Trophoblast cell (in vitro differentiated cells and primary cell): Measurements from ENCODE around the gene DHPS. TPM values are rescaled to one million over a fixed set of nuclear protein-coding genes. Genes with fewer than 3 reads are reported as not detected.

Experiments used
- DNase-seq, 2 donors: peaks; one replicate each; pipeline ENCODE4 v3.0.0-alpha.2; 2016
- H2AFZ ChIP-seq: 2 replicates; pipeline ENCODE4 v1.6.1; 2013; ENCODE audit warnings: low read length, moderate library complexity, mild to moderate bottlenecking; ENCODE audit not compliant: insufficient read depth, poor library complexity
- H2AK5ac ChIP-seq: 2 replicates; pipeline ENCODE4 v1.6.1; 2013; ENCODE audit warnings: mild to moderate bottlenecking, low read length
- H2BK120ac ChIP-seq: 2 replicates; pipeline ENCODE4 v1.6.1; 2013; ENCODE audit warnings: low read length, mild to moderate bottlenecking, moderate library complexity; ENCODE audit not compliant: insufficient read depth, poor library complexity
- H2BK12ac ChIP-seq: 2 replicates; pipeline ENCODE4 v1.6.1; 2013; ENCODE audit warnings: mild to moderate bottlenecking, low read length, moderate library complexity
- H2BK5ac ChIP-seq: 2 replicates; pipeline ENCODE4 v1.6.1; 2013; ENCODE audit warnings: low read length, low read depth, moderate library complexity, mild to moderate bottlenecking; ENCODE audit not compliant: poor library complexity
- H3K14ac ChIP-seq: 2 replicates; pipeline ENCODE4 v1.6.1; 2013; ENCODE audit warnings: mild to moderate bottlenecking, low read length
- H3K18ac ChIP-seq: 2 replicates; pipeline ENCODE4 v1.6.1; 2013; ENCODE audit warnings: mild to moderate bottlenecking, low read length
- H3K23ac ChIP-seq: 2 replicates; pipeline ENCODE4 v1.6.1; 2013; ENCODE audit warnings: low read length
- H3K27ac ChIP-seq: 2 replicates; pipeline ENCODE4 v1.5.1; 2013; ENCODE audit warnings: low read depth, mild to moderate bottlenecking, inconsistent platforms, low read length, moderate library complexity
- H3K27me3 ChIP-seq: 2 replicates; pipeline ENCODE4 v1.6.1; 2013; ENCODE audit warnings: inconsistent platforms, mild to moderate bottlenecking, low read length, moderate library complexity; ENCODE audit not compliant: insufficient read depth
- H3K36me3 ChIP-seq, 2 experiments: 1 replicate in 1 of 2; 2 replicates in 1 of 2; pipeline ENCODE4 v1.6.1; 2013; ENCODE audit warnings: low read length in 2 of 2, mild to moderate bottlenecking in 2 of 2, moderate library complexity in 1 of 2; ENCODE audit not compliant: insufficient read depth in 2 of 2, control insufficient read depth in 1 of 2
- H3K4ac ChIP-seq: 2 replicates; pipeline ENCODE4 v1.6.1; 2013; ENCODE audit warnings: low read depth, mild to moderate bottlenecking, low read length, moderate library complexity
- H3K4me1 ChIP-seq, 2 experiments: 1 replicate in 1 of 2; 2 replicates in 1 of 2; pipeline ENCODE4 v1.6.1; 2013; ENCODE audit warnings: low read length in 2 of 2, mild to moderate bottlenecking in 2 of 2, moderate library complexity in 1 of 2; ENCODE audit not compliant: insufficient read depth in 2 of 2, control insufficient read depth in 1 of 2
- H3K4me2 ChIP-seq: 2 replicates; pipeline ENCODE4 v1.6.1; 2013; ENCODE audit warnings: inconsistent platforms, mild to moderate bottlenecking, low read length, moderate library complexity
- H3K4me3 ChIP-seq: 2 replicates; pipeline ENCODE4 v1.5.1; 2013; ENCODE audit warnings: mild to moderate bottlenecking, low read depth, low read length, inconsistent platforms
- H3K79me1 ChIP-seq: one replicate; pipeline ENCODE4 v1.6.1; 2013; ENCODE audit warnings: low read length
- H3K79me2 ChIP-seq: 2 replicates; pipeline ENCODE4 v1.6.1; 2013; ENCODE audit warnings: low read length, mild to moderate bottlenecking; ENCODE audit not compliant: control insufficient read depth, insufficient read depth, poor library complexity
- H3K9ac ChIP-seq: 2 replicates; pipeline ENCODE4 v1.6.1; 2013; ENCODE audit warnings: mild to moderate bottlenecking, low read length
- H3K9me3 ChIP-seq: 2 replicates; pipeline ENCODE4 v1.6.1; 2013; ENCODE audit warnings: low read depth, mild to moderate bottlenecking, control low read depth, inconsistent platforms, low read length; ENCODE audit not compliant: insufficient read depth
- H4K12ac ChIP-seq: 2 replicates; pipeline ENCODE4 v1.6.1; 2013; ENCODE audit warnings: low read depth, mild to moderate bottlenecking, low read length, moderate library complexity
- H4K8ac ChIP-seq: 2 replicates; pipeline ENCODE4 v1.6.1; 2013; ENCODE audit warnings: low read depth, mild to moderate bottlenecking, low read length, moderate library complexity
- H4K91ac ChIP-seq: one replicate; pipeline ENCODE4 v1.6.1; 2013; ENCODE audit warnings: low read depth, mild to moderate bottlenecking, low read length, moderate library complexity
- WGBS: extraction: QIAGEN DNeasy Blood & Tissue Kit; methylation state at CpG from one replicate; pipeline ENCODE4 v1.1.7; 2013; ENCODE audit warnings: missing lambda C conversion rate; ENCODE audit not compliant: insufficient read length, insufficient coverage; ENCODE audit errors: extremely low coverage; 5-methylcytosine and 5-hydroxymethylcytosine counted together
- polyA plus RNA-seq: library from polyadenylated mRNA; stranded (reverse); fragments of 200-250 nt; gene quantifications from 2 replicates; pipeline ENCODE4 v1.2.3, GENCODE V29; 2013

DHPS gene
- polyA plus RNA-seq = 53.8 and 54.8 TPM in 2 replicates

DNA sequence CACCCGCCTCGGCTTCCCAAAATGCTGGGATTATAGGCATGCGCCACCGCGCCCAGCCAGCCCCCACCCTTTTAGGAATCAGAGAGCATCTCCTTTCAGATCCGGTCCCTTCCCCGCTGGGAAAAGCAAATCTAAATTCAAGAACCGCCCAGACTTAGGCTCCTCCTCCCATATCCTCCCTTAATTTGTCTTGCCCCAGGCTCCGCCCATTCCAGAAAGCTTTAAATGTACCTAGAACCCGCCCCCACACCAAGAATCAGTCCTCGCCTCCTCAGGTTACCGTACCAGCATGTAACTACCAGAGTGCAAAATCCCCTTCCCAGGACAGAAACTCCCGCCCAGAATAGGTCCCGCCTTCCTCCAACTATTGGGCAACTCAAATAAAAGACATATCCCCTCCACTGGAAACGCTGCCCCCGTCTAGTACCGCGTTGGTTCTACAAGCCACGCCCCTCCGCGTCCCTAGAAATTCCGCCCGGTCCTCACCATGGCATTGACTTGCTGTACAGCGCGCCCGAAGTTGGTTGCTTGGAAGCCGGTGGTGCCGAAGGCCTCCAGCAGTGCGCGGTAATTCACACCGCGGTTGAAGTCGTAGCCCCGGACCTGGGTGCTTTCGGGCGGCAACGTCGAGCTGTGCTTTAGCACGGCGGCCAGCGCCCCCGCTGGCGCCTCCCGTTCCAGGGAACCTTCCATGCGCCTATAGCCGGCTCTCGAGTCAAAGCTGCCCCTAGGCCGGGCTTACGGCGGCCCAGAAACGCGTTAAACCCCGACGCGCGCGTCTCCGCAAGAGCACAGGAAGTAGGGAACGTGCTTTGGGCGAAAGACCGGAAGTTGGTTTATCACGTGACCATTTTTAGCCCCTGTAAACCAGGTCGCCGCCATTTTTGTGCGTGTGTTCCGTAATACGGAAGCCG, at the start of gene DHPS:
Gene DHPS (minus strand): TSS at position 807 of the 914 bp plus-strand sequence. CDS start 114 bp downstream, at position 693.
- peak within 1 kb of the TSS; percentile 99 for H3K9ac ChIP-seq
- H2AFZ ChIP-seq = peak within 1 kb of the TSS; percentile 97
- no CpG with 5 or more reads among the region's 68 CpGs for WGBS
- peak; percentile 96 to 98 for DNase-seq
- H2AK5ac ChIP-seq = peak within 1 kb of the TSS; percentile 67
- peak within 1 kb of the TSS; percentile 97 for H3K18ac ChIP-seq
- no peaks in the 10 kb centered on the region for H3K27me3 ChIP-seq
- H3K79me2 ChIP-seq = peaks cover 3% of the 10 kb centered on the region
- peak within 1 kb of the TSS; percentile 82 for H3K4me2 ChIP-seq
- H3K27ac ChIP-seq = peak within 1 kb of the TSS; percentile 96
- peaks cover 4% of the 10 kb centered on the region for H3K79me1 ChIP-seq
- peak within 1 kb of the TSS; percentile 78 for H3K4ac ChIP-seq
- H4K8ac ChIP-seq = peak within 1 kb of the TSS; percentile 100
- peak within 1 kb of the TSS; percentile 90 for H3K14ac ChIP-seq
- H4K12ac ChIP-seq = peak within 1 kb of the TSS; percentile 99
- no peaks in the 10 kb centered on the region for H3K4me1 ChIP-seq
- H2BK120ac ChIP-seq = peak within 1 kb of the TSS; percentile 97
- H2BK5ac ChIP-seq = peak within 1 kb of the TSS; percentile 98
- H4K91ac ChIP-seq = peak within 1 kb of the TSS; percentile 98
- H3K4me3 ChIP-seq = peak within 1 kb of the TSS; percentile 94
- H3K9me3 ChIP-seq = peaks cover 2% of the 10 kb centered on the region
- peaks cover 29 to 31% of the 10 kb centered on the region in 2 experiments for H3K36me3 ChIP-seq
- H2BK12ac ChIP-seq = peak within 1 kb of the TSS; percentile 4
- no peak within 1 kb of the TSS for H3K23ac ChIP-seq

DNA sequence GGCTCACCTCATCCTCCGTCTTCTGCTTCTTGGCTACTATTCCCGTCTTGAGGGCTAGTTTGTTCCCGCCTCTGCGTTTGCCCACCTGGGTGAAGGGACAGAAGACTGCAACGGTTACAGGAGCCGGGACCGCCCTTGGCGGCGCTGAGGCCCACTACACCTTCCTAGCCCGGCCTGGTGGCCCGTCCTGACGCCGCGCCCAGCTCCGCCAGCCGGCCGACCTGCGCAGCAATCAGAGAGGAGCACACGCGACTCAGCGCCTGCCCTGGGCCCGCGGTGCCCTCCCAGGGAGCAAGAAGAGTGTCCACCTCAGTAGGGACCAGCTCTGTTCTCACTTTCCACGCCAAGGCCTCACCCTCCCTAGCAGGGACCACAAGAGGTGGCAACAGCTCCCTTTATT, 49.7 kb upstream of the DHPS start:
- Histone ChIP-seq H3K23ac (no peak overlapping the region), H3K9me3 (peaks cover 4% of the 10 kb centered on the region), H2AFZ (no peak overlapping the region), H2BK5ac (no peak overlapping the region), H3K14ac (no peak overlapping the region), H3K27ac (no peak overlapping the region), H3K4me2 (no peak overlapping the region), H2BK12ac (no peak overlapping the region), H3K4me3 (no peak overlapping the region), H3K9ac (no peak overlapping the region), H4K12ac (no peak overlapping the region), H3K4me1 (peaks cover 2 to 11% of the 10 kb centered on the region in 2 experiments), H2BK120ac (no peak overlapping the region), H3K18ac (no peak overlapping the region), H3K4ac (peak overlapping the region; percentile 13), H3K79me1 (peaks cover 7% of the 10 kb centered on the region), H3K79me2 (peaks cover 22% of the 10 kb centered on the region), H4K91ac (no peak overlapping the region), H3K27me3 (no peaks in the 10 kb centered on the region), H2AK5ac (no peak overlapping the region), H4K8ac (no peak overlapping the region), H3K36me3 (peaks cover 36 to 39% of the 10 kb centered on the region in 2 experiments)
- no peak for DNase-seq
- WGBS = no CpG with 5 or more reads among the region's 24 CpGs

DNA sequence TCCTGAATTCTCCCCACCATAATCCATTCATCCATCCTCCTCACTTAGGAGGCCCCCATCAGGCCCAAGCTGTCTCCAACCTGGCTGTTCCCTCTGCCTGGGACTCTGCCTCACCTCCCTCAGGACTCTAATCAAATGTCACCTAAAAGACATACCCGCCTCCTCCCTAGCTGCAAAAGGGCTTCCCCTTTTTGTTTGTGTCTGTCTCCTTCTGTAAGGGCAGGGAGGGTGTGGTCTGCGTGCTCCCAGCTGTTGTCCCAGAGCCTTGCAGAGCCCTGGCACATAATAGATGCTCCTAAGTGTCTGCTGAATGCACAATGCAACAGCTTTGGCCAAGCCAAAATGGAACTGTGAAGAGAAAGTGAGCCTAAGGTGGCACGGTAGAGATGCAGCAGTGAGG, 48.4 kb upstream of the DHPS start:
- no peak overlapping the region for H2AFZ ChIP-seq
- peaks cover 22% of the 10 kb centered on the region for H3K79me2 ChIP-seq
- H2BK5ac ChIP-seq = no peak overlapping the region
- H4K12ac ChIP-seq = no peak overlapping the region
- no peak overlapping the region for H2BK120ac ChIP-seq
- no peak overlapping the region for H3K23ac ChIP-seq
- WGBS = no CpG with 5 or more reads among the region's 3 CpGs
- no peak overlapping the region for H2BK12ac ChIP-seq
- no peak overlapping the region for H3K14ac ChIP-seq
- no peaks in the 10 kb centered on the region for H3K27me3 ChIP-seq
- no peak overlapping the region for H3K27ac ChIP-seq
- DNase-seq = no peak
- no peak overlapping the region for H4K8ac ChIP-seq
- peaks cover 36 to 39% of the 10 kb centered on the region in 2 experiments for H3K36me3 ChIP-seq
- H4K91ac ChIP-seq = no peak overlapping the region
- H3K4me3 ChIP-seq = no peak overlapping the region
- no peak overlapping the region for H3K9ac ChIP-seq
- H3K9me3 ChIP-seq = peaks cover 2% of the 10 kb centered on the region
- no peak overlapping the region for H3K18ac ChIP-seq
- H3K4me2 ChIP-seq = no peak overlapping the region
- H2AK5ac ChIP-seq = no peak overlapping the region
- peaks cover 2 to 9% of the 10 kb centered on the region in 2 experiments for H3K4me1 ChIP-seq
- peaks cover 7% of the 10 kb centered on the region for H3K79me1 ChIP-seq
- H3K4ac ChIP-seq = no peak overlapping the region

DNA sequence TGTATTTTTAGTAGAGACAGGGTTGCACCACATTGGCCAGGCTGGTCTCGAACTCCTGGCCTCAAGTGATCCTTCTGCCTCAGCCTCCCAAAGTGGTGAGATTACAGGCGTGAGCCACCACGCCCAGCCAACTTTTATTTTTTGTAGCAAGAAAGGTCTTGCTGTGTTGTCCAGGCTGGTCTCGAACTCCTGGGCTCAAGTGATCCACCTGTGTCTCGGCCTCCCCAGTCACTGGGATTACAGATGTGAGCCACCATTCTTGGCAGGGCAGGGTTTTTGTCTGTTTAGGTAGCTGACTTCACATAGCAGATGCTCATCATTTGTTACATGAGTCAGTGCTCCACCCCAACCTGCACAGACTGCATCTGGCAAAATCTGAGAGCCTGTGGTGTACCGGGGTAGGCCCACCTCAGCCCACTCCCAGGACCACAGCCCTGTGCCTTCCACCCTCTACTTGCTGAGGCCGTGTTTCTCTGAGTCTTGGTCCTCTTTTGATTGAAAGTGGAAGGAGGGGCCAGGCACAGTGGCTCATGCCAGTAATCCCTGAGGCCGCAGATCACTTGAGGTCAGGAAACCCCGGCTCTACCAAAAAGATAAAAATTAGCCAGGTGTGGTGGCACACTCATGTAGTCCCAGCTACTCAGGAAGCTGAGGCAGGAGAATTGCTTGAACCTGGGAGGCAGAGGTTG, 46.2 kb upstream of the DHPS start:
- Histone ChIP-seq H3K27ac (no peak overlapping the region), H4K12ac (no peak overlapping the region), H2BK120ac (no peak overlapping the region), H3K79me1 (peaks cover 6% of the 10 kb centered on the region), H2AFZ (no peak overlapping the region), H3K18ac (no peak overlapping the region), H3K4me1 (peaks cover 0 to 2% of the 10 kb centered on the region in 2 experiments), H4K91ac (no peak overlapping the region), H3K4me3 (no peak overlapping the region), H3K4ac (no peak overlapping the region), H4K8ac (no peak overlapping the region), H3K14ac (no peak overlapping the region), H3K36me3 (peaks cover 36 to 39% of the 10 kb centered on the region in 2 experiments), H2BK5ac (no peak overlapping the region), H3K27me3 (no peaks in the 10 kb centered on the region), H3K23ac (no peak overlapping the region), H2AK5ac (no peak overlapping the region), H3K9ac (no peak overlapping the region), H3K79me2 (peaks cover 9% of the 10 kb centered on the region), H3K4me2 (no peak overlapping the region), H3K9me3 (peaks cover 2% of the 10 kb centered on the region), H2BK12ac (no peak overlapping the region)
- WGBS = no CpG with 5 or more reads among the region's 9 CpGs
- DNase-seq = no peak
